Measurements from ENCODE around the gene CD300A. TPM values are rescaled to one million over a fixed set of nuclear protein-coding genes. Genes with fewer than 3 reads are reported as not detected.

CD300A gene
- total RNA-seq, 1 donor from 2014 or later = not detected

DNA sequence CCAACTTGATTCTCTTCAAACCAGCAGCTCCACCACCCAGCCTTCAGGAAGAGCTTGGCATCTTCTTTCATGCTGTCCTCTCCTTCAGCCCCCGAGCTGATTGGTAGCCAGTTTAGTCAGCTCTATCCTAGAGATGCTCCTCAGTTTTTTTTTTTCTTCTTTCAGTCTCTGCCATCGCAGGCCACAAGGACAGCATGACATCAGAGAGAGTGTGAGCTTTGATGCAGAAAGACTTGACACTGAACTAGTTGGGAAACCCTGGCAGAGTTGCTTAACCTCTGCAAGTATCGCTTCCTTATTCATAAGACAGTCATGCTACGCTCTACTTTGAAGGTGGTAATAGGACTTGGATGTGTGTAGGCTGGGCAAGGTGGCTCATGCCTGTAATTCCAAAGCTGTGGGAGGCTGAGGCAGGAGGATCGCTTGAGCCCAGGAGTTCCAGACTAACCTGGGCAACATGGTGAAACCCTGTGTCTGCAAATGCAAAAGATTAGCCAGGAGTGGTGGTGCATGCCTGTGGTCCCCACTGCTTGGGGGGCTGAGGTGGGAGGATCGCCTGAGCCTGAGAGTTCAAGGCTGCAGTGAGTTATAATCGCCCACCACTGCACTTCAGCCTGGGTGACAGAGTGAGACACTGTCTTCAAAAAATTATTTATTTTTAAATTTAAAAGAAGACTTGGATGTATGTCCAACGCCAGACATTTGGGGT lies 62.2 kb downstream of the CD300A start:
- no peak for DNase-seq (ENCODE audit: low read depth)
- TF ChIP-seq, protein P1, sequence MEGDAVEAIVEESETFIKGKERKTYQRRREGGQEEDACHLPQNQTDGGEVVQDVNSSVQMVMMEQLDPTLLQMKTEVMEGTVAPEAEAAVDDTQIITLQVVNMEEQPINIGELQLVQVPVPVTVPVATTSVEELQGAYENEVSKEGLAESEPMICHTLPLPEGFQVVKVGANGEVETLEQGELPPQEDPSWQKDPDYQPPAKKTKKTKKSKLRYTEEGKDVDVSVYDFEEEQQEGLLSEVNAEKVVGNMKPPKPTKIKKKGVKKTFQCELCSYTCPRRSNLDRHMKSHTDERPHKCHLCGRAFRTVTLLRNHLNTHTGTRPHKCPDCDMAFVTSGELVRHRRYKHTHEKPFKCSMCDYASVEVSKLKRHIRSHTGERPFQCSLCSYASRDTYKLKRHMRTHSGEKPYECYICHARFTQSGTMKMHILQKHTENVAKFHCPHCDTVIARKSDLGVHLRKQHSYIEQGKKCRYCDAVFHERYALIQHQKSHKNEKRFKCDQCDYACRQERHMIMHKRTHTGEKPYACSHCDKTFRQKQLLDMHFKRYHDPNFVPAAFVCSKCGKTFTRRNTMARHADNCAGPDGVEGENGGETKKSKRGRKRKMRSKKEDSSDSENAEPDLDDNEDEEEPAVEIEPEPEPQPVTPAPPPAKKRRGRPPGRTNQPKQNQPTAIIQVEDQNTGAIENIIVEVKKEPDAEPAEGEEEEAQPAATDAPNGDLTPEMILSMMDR (conservative IDR thresholded peaks at IDR 0.05; ENCODE audit: low read depth, low read length) = no peak
- no peak overlapping the region for H3K4me3 ChIP-seq (ENCODE audit: low read depth, low read length)

DNA sequence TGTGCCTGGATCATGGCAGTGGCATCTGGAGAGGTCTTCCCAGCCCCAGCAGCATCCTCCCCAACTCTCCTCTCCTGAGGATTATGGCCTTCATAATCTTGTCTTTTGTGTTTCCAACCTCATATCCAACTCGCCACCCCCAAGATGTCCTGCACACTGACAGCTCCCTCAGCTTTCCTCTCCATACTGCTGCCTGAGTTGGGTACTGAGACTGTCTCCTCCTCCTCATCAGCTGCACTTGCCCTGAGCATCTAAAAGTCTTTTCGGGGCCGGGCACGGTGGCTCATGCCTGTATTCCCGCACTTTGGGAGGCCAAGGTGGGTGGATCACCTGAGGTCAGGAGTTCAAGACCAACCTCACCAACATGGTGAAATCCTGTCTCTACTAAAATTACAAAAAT lies 62.8 kb downstream of the CD300A start:
- TF ChIP-seq, protein P1 (conservative IDR thresholded peaks at IDR 0.05; ENCODE audit: low read depth, low read length) = no peak
- H3K4me3 ChIP-seq (ENCODE audit: low read depth, low read length) = no peak overlapping the region
- DNase-seq (ENCODE audit: low read depth) = no peak

DNA sequence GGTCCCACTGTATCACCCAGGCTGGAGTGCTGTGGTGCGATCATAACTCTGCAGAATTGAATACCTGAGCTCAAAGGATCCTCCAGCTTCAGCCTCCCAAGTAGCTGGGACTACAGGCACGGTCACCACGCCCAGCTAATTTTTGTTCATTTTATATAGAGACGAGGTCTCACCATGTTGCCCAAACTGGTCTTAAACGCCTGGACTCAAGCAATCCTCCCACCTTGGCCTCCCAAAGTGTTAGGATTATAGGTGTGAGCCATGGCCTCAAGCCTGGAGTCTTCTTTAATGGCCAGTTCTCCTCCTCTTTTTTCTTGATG lies 64.4 kb downstream of the CD300A start:
- H3K4me3 ChIP-seq (ENCODE audit: low read depth, low read length) = no peak overlapping the region
- TF ChIP-seq, protein P1 (conservative IDR thresholded peaks at IDR 0.05; ENCODE audit: low read depth, low read length) = no peak
- no peak for DNase-seq (ENCODE audit: low read depth)

DNA sequence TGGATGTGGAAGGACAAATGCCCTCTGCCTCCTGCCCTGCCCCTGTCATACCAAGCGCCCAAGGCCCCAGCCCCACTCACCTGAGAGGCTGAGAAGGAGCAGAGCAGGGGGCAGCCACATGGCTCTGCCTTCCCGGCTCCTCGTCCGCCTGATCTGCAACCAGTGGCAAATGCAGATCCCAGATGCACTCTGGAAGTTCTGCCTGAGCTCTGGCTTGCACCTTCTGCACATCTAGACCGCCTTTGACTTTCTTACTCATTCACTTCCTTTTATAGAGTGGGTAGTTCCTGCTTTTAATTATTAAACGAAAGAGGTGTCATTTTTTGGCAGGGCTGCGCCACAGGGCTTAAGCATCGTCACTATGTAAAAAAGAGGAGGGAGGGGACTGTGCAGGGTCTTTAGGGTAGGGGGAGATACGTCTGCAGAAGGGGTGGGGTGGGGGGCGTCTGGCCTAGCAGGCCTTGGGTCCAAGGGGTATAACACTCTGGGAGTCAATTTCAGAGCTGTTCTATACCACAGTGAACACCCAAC lies 64.9 kb downstream of the CD300A start, which contains the start of gene CD300LB:
Gene CD300LB (minus strand): TSS at position 245 of the 531 bp plus-strand sequence. CDS start 125 bp downstream, at position 120.
- H3K4me3 ChIP-seq (ENCODE audit: low read depth, low read length) = no peak within 1 kb of the TSS
- TF ChIP-seq, protein P1 (conservative IDR thresholded peaks at IDR 0.05; ENCODE audit: low read depth, low read length) = no peak
- no peak for DNase-seq (ENCODE audit: low read depth)

DNA sequence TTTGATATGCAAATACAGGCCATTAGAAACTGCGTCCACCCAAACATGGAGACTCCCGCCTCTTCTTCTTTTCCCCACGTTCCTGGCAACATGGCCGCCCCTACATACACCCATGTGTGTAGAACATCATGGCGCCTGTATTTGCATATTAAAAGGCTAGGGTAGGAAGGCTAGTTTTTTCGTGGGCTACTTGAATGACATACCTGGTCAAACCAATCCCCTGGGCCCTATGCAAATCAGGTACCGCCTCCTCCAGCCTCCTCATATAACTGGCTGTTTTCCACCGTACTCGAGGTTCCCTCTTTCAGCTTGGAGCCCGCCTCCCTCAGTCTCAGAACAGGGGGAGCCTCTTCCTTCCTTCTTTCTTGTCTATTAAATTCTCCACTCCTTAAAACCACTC lies 65.7 kb downstream of the CD300A start:
- no peak for DNase-seq (ENCODE audit: low read depth)
- TF ChIP-seq, protein P1 (conservative IDR thresholded peaks at IDR 0.05; ENCODE audit: low read depth, low read length) = no peak
- H3K4me3 ChIP-seq (ENCODE audit: low read depth, low read length) = no peak overlapping the region

Other genes with a start within 250 kb of the CD300A start
- gene DNAI2, start 192.4 kb upstream of the CD300A start, total RNA-seq = not detected in 2 replicates
- gene KIF19, start 140.4 kb upstream of the CD300A start, total RNA-seq = not detected in 2 replicates
- not detected in 2 replicates for gene BTBD17, start 104.8 kb upstream of the CD300A start, total RNA-seq
- gene GPR142, start 99.1 kb upstream of the CD300A start, total RNA-seq = not detected in 2 replicates
- 48.3 and 61.7 TPM in 2 replicates for gene GPRC5C, start 34.5 kb upstream of the CD300A start, total RNA-seq
- not detected in 2 replicates for gene CD300LB, start 64.8 kb downstream of the CD300A start, total RNA-seq
- 0.06 TPM in 1 of 2 replicates, not detected in the other for gene CD300C, start 79.5 kb downstream of the CD300A start, total RNA-seq
- not detected in 2 replicates for gene CD300H, start 100.9 kb downstream of the CD300A start, total RNA-seq
- not detected in 2 replicates for gene CD300LD, start 125.6 kb downstream of the CD300A start, total RNA-seq
- gene CD300E, start 157.1 kb downstream of the CD300A start, total RNA-seq = not detected in 2 replicates
- gene CD300LF, start 246.3 kb downstream of the CD300A start, total RNA-seq = not detected in 2 replicates

Measured in epithelial cell of proximal tubule (primary cell).